HUES6 (cell line): ENCODE data around the gene TMIGD2.
"Not testable (repeated sequence)": the region's sequence is repeated elsewhere in the genome, so short reads cannot be mapped to it uniquely, and the experiment has no call there.

Experiments
- H3K27ac ChIP-seq: 2 replicates; pipeline ENCODE4 v1.7.0; 2013; ENCODE audit warnings: low read depth, mild to moderate bottlenecking, low read length, inconsistent platforms
- H3K27me3 ChIP-seq: 2 replicates; pipeline ENCODE4 v1.6.1; 2013; ENCODE audit warnings: low read length; ENCODE audit not compliant: control insufficient read depth, insufficient read depth
- H3K36me3 ChIP-seq: 2 replicates; pipeline ENCODE4 v1.6.1; 2013; ENCODE audit warnings: low read length; ENCODE audit not compliant: control insufficient read depth, insufficient read depth
- H3K4me1 ChIP-seq: 2 replicates; pipeline ENCODE4 v1.6.1; 2013; ENCODE audit warnings: low read length; ENCODE audit not compliant: control insufficient read depth, insufficient read depth
- H3K4me3 ChIP-seq: 2 replicates; pipeline ENCODE4 v1.5.1; 2013; ENCODE audit warnings: low read depth, low read length
- H3K9ac ChIP-seq: one replicate; pipeline ENCODE4 v1.6.1; 2013; ENCODE audit warnings: mild to moderate bottlenecking, low read length
- H3K9me3 ChIP-seq: 2 replicates; pipeline ENCODE4 v1.6.1; 2013; ENCODE audit warnings: low read depth, low read length; ENCODE audit not compliant: control insufficient read depth, insufficient read depth

TMIGD2 gene

GRCh38 chr19:4258181-4258580 lies 44.0 kb downstream of the TMIGD2 start:
- Histone ChIP-seq H3K9ac (no peak overlapping the region), H3K36me3 (peaks cover 56% of the 10 kb centered on the region), H3K4me1 (no peaks in the 10 kb centered on the region), H3K4me3 (no peak overlapping the region), H3K9me3 (peaks cover 6% of the 10 kb centered on the region), H3K27me3 (no peaks in the 10 kb centered on the region), H3K27ac (no peak overlapping the region)

GRCh38 chr19:4257025-4257424 lies 45.2 kb downstream of the TMIGD2 start:
- Histone ChIP-seq H3K27ac (no peak overlapping the region), H3K4me3 (no peak overlapping the region), H3K27me3 (no peaks in the 10 kb centered on the region), H3K9me3 (peaks cover 6% of the 10 kb centered on the region), H3K4me1 (no peaks in the 10 kb centered on the region), H3K9ac (no peak overlapping the region), H3K36me3 (peaks cover 60% of the 10 kb centered on the region)

- no peak overlapping the region for H3K4me3 ChIP-seq
- no peak overlapping the region for H3K27ac ChIP-seq
- no peak overlapping the region for H3K9ac ChIP-seq
- no peaks in the 10 kb centered on the region for H3K27me3 ChIP-seq
- H3K9me3 ChIP-seq, result peaks cover 6% of the 10 kb centered on the region
- H3K36me3 ChIP-seq, result peaks cover 61% of the 10 kb centered on the region
- no peaks in the 10 kb centered on the region for H3K4me1 ChIP-seq
Measured at GRCh38 chr19:4256563-4256962, 45.6 kb downstream of the TMIGD2 start.

GRCh38 chr19:4246767-4247593 lies 55.2 kb downstream of the TMIGD2 start, which contains the start of gene YJU2:
YJU2 (plus strand) TSS chr19:4247080; CDS start chr19:4247147, 67 bp downstream.
- peaks cover 36% of the 10 kb centered on the region for H3K36me3 ChIP-seq
- H3K9me3 ChIP-seq, result peaks cover 2% of the 10 kb centered on the region; the same call in 1 of the 2 replicates
- peak within 1 kb of the TSS; percentile 95 for H3K4me3 ChIP-seq
- peak within 1 kb of the TSS; percentile 94 for H3K27ac ChIP-seq
- peaks cover 3% of the 10 kb centered on the region; the same call in 1 of the 2 replicates for H3K4me1 ChIP-seq
- peak within 1 kb of the TSS; percentile 91 for H3K9ac ChIP-seq
- no peaks in the 10 kb centered on the region for H3K27me3 ChIP-seq

DNA sequence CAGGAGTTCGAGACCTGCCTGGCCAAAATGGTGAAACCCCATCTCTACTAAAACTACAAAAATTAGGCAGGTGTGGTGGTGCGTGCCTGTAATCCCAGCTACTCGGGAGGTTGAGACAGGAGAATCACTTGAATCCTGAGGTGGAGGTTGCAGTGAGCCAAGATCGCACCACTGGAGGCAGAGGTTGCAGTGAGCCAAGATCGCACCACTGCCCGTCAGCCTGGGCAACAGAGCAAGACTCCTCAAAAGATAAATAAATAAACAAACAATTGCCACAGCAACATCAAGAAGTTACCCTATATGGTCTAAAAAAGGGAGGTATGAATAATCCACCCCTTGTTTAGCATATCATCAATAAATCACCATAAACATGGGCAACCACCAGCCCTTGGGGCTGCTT lies 56.3 kb downstream of the TMIGD2 start:
- H3K9me3 ChIP-seq, H3K9ac ChIP-seq, H3K27me3 ChIP-seq, H3K27ac ChIP-seq, H3K4me3 ChIP-seq, H3K4me1 ChIP-seq: not testable (repeated sequence)
- peaks cover 25% of the 10 kb centered on the region for H3K36me3 ChIP-seq
